Endodermal cell (in vitro differentiated cells): Measurements from ENCODE around the gene PLET1. TPM values are rescaled to one million over a fixed set of nuclear protein-coding genes. Genes with fewer than 3 reads are reported as not detected.

ENCODE experiments used
- DNase-seq: peaks from one replicate; pipeline ENCODE4 v3.0.0-alpha.2; 2017
- H3K27ac ChIP-seq: 2 replicates; pipeline ENCODE4 v1.5.1; 2013; ENCODE audit warnings: mild to moderate bottlenecking, low read depth, low read length, moderate library complexity
- H3K27me3 ChIP-seq: 2 replicates; pipeline ENCODE4 v1.6.1; 2013; ENCODE audit warnings: mild to moderate bottlenecking, low read length, moderate library complexity; ENCODE audit not compliant: insufficient read depth, control insufficient read depth, poor library complexity, severe bottlenecking
- H3K36me3 ChIP-seq: 2 replicates; pipeline ENCODE4 v1.7.0; 2013; ENCODE audit warnings: mild to moderate bottlenecking, low read length, moderate library complexity; ENCODE audit not compliant: control insufficient read depth, insufficient read depth
- H3K4me1 ChIP-seq: one replicate; pipeline ENCODE4 v1.7.0; 2013; ENCODE audit warnings: low read length; ENCODE audit not compliant: control insufficient read depth, insufficient read depth
- H3K4me3 ChIP-seq: 2 replicates; pipeline ENCODE4 v1.5.1; 2013; ENCODE audit warnings: mild to moderate bottlenecking, low read length, moderate library complexity
- H3K9ac ChIP-seq: 2 replicates; pipeline ENCODE4 v1.6.1; 2013; ENCODE audit warnings: mild to moderate bottlenecking, low read length, moderate library complexity; ENCODE audit not compliant: poor library complexity, severe bottlenecking; ENCODE audit errors: extremely low read depth
- H3K9me3 ChIP-seq: 2 replicates; pipeline ENCODE4 v1.6.1; 2013; ENCODE audit warnings: mild to moderate bottlenecking, low read length, moderate library complexity; ENCODE audit not compliant: control insufficient read depth
- H3K27ac Mint-ChIP-seq: 2 replicates; pipeline ENCODE4 v1.8.0; 2020; ENCODE audit warnings: mixed read lengths
- H3K27me3 Mint-ChIP-seq: 2 replicates; pipeline ENCODE4 v1.8.0; 2021; ENCODE audit warnings: mild to moderate bottlenecking, mixed read lengths; ENCODE audit not compliant: insufficient read depth
- H3K36me3 Mint-ChIP-seq: 2 replicates; pipeline ENCODE4 v1.8.0; 2020; ENCODE audit warnings: low read depth, mixed read lengths
- H3K4me1 Mint-ChIP-seq: 2 replicates; pipeline ENCODE4 v1.8.0; 2020; ENCODE audit warnings: mixed read lengths
- H3K4me3 Mint-ChIP-seq: 2 replicates; pipeline ENCODE4 v1.8.0; 2020; ENCODE audit warnings: mild to moderate bottlenecking, moderate library complexity, mixed read lengths
- H3K9me3 Mint-ChIP-seq: 2 replicates; pipeline ENCODE4 v1.8.0; 2020; ENCODE audit warnings: mild to moderate bottlenecking, mixed read lengths
- CTCF ChIP-seq: fragments of 200-600 bp; sonication (generic); conservative IDR thresholded peaks from 2 replicates; pipeline ENCODE4 v1.5.0; 2021; ENCODE audit warnings: antibody characterized with exemption, mild to moderate bottlenecking
- WGBS, 2 experiments: methylation state at CpG; one replicate each; pipeline versions ENCODE4 v1.1.5 to v1.1.7; 2013; ENCODE audit warnings: missing lambda C conversion rate in 2 of 2, mixed read lengths in 1 of 2; ENCODE audit not compliant: insufficient coverage in 1 of 2, insufficient read length in 1 of 2; 5-methylcytosine and 5-hydroxymethylcytosine counted together
- total RNA-seq, 2 donors: library from RNA; stranded (reverse); fragmentation: NEBNext Ultra II Directional in 1 of 2; extraction: Animal tissue kit (Norgen Biotek cat#: 25700) in 1 of 2; gene quantifications; 2 replicates in 1 of 2; 3 replicates in 1 of 2; pipeline ENCODE4 v1.2.1, GENCODE V29; 2021

Gene PLET1
- total RNA-seq, 2 donors from 2014 or later: not detected

- peak overlapping the region; percentile 79 for H3K4me3 ChIP-seq
- no peak overlapping the region for H3K27ac ChIP-seq
- H3K9ac ChIP-seq: no peak overlapping the region
- Mint-ChIP-seq H3K4me3 (peak overlapping the region; percentile 58), H3K36me3 (no peaks in the 10 kb centered on the region), H3K27ac (no peak overlapping the region), H3K4me1 (peaks cover 7% of the 10 kb centered on the region), H3K9me3 (no peaks in the 10 kb centered on the region), H3K27me3 (peaks cover 55% of the 10 kb centered on the region)
- 5 to 10% methylated on average over 17 to 60 of the region's 60 CpGs for WGBS, 2 experiments
- no peaks in the 10 kb centered on the region for H3K4me1 ChIP-seq
- no peaks in the 10 kb centered on the region for H3K9me3 ChIP-seq
- peak; percentile 92 for TF ChIP-seq CTCF
- DNase-seq: peak; percentile 93
- peaks cover 35% of the 10 kb centered on the region for H3K27me3 ChIP-seq
- no peaks in the 10 kb centered on the region for H3K36me3 ChIP-seq
Measured at GRCh38 chr11:112289588-112290492, 29.2 kb upstream of the PLET1 start.

DNA sequence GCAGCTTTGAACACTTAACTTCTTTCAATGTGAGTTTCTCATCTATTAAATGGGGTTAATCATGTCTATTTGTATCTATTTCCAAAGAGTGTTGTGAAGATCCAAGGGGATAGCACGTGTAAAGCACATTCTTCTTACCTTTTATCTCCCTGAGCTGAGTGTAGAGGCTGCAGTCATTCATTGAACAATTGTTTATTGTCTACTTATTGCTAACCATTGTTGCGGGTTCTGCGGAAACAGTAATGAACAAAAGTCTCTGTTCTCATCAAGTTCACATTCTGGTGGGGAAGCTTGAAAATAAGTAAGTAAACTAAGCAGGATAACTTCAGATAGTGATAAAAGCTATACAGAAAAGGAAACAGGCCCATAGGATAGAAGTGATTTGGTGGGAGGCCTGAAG, 27.4 kb upstream of the PLET1 start:
- peaks cover 7% of the 10 kb centered on the region for H3K4me1 Mint-ChIP-seq
- Histone ChIP-seq H3K27ac (no peak overlapping the region), H3K4me1 (no peaks in the 10 kb centered on the region), H3K36me3 (no peaks in the 10 kb centered on the region), H3K9me3 (no peaks in the 10 kb centered on the region), H3K27me3 (peaks cover 35% of the 10 kb centered on the region), H3K4me3 (no peak overlapping the region), H3K9ac (no peak overlapping the region)
- no peak overlapping the region for H3K27ac Mint-ChIP-seq
- DNase-seq: no peak
- no peaks in the 10 kb centered on the region for H3K9me3 Mint-ChIP-seq
- H3K4me3 Mint-ChIP-seq: no peak overlapping the region
- no peaks in the 10 kb centered on the region for H3K36me3 Mint-ChIP-seq
- TF ChIP-seq CTCF: no peak
- 93 to 96% methylated on average over 2 to 3 of the region's 3 CpGs for WGBS, 2 experiments
- peaks cover 48% of the 10 kb centered on the region for H3K27me3 Mint-ChIP-seq

DNA sequence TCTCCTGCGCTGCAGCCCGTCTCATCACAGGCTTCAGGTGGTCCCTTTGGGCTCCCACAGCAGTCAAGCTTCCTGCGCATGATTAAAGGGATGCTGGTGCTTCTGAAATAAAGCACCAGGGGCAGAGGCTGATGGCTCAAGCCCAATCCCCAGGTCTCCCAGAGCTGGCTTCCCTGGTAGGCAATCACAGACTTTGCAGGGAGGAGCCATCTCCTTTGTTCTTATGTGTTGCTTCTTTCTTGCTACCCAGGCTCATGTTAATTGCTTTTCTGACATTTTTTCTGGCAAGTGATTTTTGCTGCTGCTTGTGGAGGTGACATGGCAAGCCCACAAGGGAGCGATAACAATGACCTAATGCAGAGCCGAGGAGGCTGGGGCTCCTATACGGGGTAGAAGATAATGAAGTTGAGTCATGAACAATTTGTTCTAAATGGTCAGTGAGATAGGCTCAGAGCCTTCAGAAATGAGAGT, 25.2 kb upstream of the PLET1 start:
- no peaks in the 10 kb centered on the region for H3K9me3 Mint-ChIP-seq
- no peak overlapping the region for H3K9ac ChIP-seq
- no peaks in the 10 kb centered on the region for H3K36me3 Mint-ChIP-seq
- H3K27ac Mint-ChIP-seq: no peak overlapping the region
- peaks cover 24% of the 10 kb centered on the region for H3K27me3 ChIP-seq
- no peaks in the 10 kb centered on the region for H3K4me1 ChIP-seq
- H3K9me3 ChIP-seq: no peaks in the 10 kb centered on the region
- no peaks in the 10 kb centered on the region for H3K36me3 ChIP-seq
- H3K4me1 Mint-ChIP-seq: peaks cover 7% of the 10 kb centered on the region
- no peak overlapping the region for H3K27ac ChIP-seq
- no peak overlapping the region for H3K4me3 ChIP-seq
- H3K27me3 Mint-ChIP-seq: peaks cover 33% of the 10 kb centered on the region
- H3K4me3 Mint-ChIP-seq: no peak overlapping the region
- no peak for TF ChIP-seq CTCF
- no peak for DNase-seq
- 60 to 87% methylated on average over 2 to 6 of the region's 6 CpGs for WGBS, 2 experiments
